ENCODE results near the gene RHEB. TPM values are rescaled to one million over a fixed set of nuclear protein-coding genes. Genes with fewer than 3 reads are reported as not detected.

RHEB gene
- total RNA-seq = 47.6 and 70.4 TPM in 2 replicates

GRCh38 chr7:151519765-151520418 is at the start of gene RHEB:
TSS of gene RHEB (minus strand) at chr7:151519895. CDS start at chr7:151519511, 384 bp downstream.

DNA sequence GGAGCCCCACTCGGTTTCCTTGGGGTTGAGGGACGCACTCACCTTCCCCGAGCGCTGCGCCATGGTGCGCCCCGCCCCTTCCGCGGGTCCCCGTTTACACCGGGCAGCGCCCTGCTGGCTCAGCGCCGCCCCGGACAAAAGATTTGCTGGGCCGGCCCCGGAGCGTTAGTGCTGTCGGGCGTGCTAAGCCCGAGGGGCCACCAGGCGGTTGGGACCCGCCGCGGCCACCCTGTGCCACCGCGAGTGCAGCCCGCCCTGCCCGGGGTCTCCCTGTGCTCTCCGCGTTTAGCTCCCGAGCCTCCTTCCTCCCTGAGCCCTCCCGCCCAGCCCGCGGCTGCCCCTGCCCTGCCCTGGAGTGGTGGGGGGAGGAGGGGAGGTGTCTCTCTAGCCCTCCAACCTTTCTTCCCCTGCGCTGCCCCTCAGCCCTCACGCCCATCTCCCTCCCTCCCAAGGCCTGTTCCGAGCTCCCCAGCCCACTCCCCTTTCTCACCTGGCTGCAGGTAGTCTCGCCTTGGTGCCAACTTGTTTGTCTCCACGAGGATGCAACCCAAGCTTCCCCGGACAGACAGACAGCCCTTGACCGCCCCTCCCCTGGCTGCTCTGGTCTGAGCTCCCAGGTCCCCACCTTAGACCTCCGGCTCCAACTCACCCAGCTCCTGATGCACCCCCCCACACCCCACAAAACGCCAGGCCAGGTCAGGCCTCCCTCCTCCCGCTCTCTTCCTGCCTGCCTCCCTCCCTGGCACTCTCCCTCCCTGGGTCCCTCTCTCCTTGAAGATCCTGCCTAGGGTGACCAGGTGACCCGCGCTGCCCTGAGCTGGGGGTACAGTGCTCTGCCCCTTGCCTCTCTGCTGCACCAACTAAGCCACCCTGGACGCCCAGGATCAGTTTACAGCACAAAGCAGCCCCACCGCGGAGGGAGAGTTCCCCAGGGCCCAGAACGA is 79.6 kb downstream of the RHEB start, which contains the start of gene CRYGN:
CRYGN (minus strand) TSS at position 287 of the 944 bp plus-strand sequence; CDS start at position 63, 224 bp downstream.

Other genes with a start within 250 kb of the RHEB start
- gene NUB1, start 178.1 kb downstream of the RHEB start, total RNA-seq = 36.0 and 41.0 TPM in 2 replicates
- gene WDR86, start 109.9 kb downstream of the RHEB start, total RNA-seq = 3.1 and 7.1 TPM in 2 replicates
- 0.14 and 0.74 TPM in 2 replicates for gene CRYGN, start 79.8 kb downstream of the RHEB start, total RNA-seq

Data from smooth muscle cell of bladder (primary cell).